ENCODE measurements around the gene ETS1.

ETS1 gene, protein sequence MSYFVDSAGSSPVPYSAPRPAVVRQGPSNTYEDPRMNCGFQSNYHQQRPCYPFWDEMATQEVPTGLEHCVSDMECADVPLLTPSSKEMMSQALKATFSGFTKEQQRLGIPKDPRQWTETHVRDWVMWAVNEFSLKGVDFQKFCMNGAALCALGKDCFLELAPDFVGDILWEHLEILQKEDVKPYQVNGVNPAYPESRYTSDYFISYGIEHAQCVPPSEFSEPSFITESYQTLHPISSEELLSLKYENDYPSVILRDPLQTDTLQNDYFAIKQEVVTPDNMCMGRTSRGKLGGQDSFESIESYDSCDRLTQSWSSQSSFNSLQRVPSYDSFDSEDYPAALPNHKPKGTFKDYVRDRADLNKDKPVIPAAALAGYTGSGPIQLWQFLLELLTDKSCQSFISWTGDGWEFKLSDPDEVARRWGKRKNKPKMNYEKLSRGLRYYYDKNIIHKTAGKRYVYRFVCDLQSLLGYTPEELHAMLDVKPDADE

DNA sequence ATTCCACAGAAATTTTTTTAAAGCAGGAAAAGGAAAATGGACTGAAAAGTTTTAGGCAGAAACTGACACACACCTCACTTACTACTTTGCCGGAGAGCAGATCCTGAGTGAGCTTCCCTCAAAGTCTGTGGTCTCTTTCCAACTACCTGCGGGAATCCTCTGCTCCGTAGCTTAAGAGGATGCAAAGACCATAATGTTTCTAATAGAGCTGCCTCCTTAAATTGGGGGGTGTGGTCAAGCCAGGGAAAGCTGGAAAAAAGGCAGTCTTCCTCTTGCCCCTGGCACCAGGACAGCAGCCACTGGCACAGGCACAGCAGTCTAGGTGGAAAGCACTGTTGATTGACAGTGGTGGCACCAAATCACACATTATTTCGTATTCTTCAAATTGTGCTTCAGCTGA lies at the start of gene ETS1:
TSS of gene ETS1 (minus strand) at position 144 of the 400 bp plus-strand sequence. CDS start 14,428 bp downstream, outside the sequence.
- DNase-seq: peak; percentile 18

DNA sequence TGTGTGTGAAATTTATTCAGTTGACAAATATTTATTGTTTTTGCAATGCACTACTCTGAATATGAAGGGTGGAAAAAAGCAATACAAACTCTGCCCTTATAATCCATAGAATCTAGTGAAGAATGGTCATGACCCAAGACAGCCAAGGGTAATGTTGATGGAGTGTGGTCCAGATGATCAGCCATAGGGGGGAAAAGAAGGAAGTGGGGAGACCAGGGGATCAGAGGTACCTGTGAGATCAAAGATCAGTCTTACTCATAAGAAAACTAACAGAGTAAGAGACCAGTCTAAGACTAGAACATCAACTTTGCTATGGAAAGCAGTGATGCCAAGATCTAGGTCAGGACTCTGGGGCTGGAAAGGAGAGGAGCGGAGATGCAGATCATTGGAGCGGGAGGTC lies 47.0 kb upstream of the ETS1 start:
- no peak for DNase-seq

DNA sequence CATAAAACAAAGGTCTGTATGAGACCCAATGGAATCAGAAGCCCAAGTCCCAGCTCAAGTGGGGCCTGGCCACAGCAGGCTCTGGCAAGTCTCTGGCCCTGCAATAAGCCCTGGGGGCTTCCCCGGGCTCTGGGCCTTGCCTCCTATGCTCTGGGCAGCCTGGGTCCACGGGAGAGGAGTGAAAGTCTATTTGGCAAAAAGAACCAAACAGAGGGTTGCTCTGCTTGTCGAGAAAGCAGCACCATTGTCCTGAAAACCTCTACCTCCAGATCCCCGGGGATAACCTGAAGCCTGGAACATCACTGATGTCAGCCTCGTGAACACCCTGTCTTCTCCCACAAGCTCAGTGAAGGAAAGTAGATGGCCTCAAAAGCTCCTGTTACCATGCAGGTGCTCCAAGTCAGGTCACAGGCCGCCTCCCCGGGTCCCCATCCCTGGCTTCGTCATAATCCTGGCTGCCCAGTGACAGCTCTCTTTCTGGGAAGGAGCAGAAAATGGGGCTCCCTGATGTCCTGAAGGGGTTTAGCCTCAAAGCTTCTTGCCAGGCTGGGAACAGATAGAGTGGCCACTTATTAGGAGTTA lies 46.1 kb upstream of the ETS1 start:
- no peak for DNase-seq

DNA sequence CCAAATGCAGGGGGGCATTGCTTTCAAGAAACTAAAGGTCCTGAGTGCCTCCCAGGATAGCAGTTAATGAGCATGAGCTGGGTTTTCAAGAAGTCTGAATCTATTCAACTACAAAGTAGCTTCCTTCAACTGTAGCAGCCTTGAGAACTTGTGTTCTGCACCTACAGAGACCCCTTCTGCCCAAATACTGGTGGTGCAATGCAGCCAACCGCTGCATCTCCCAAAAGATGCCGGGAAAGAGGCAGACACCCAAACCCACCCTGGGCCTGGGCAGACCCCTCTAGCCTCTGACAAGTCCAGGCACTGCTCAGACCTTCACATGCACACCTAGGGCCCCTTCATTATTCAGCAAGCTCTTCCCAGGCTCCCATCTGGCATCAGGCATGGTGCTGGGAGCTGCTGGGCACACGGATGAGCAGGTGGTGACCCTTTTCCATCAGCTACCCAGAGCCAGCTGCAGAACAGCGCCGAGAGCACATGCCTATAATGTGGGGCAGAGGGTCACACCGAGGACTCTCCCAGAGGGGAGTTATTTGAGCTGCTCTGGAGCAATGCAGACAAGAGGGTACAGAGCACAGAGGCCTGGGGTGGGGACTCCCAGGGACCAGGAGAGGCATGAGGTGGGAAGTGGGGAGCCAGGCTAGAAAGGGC lies 44.9 kb upstream of the ETS1 start:
- DNase-seq: peak; percentile 27

DNA sequence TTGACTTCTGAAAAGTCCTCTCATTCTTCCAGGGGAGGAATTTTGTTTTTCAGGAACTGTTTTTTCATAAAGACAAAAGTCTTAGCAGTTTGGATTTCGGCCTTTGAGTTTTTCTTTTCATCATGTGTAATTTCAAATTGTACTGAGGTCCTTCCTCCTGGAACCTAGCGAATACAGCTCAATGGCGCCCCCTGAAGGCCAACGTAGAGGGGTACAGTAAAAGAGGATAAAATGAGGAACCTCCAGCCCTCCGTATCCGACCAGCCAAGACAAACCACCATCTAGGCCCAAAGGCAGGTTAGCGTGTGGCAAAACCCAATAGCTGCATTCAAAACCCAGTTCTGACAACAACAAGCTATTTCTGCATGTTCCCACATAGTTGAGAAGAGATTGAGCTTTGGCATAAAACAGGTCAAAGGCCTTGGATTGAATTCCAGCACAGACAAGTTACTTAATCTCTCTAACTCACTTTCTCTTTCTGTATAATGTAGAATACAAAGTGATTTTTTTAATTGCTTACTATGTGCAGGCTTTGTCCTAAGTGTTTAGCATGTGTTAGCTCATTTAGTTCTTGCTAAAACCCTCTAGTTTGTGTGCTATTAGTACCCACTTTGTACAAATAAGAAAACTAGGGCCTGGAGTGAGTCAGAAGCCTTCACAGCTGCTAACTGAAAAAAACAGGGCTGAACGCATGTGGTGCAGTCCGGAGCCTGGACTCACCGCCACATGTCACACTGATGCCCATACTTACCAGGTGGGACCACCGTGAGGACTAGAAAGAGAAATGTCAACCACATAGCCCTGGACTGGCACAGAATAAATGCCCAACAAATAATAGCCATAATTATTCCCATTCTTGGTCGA lies 43.2 kb upstream of the ETS1 start:
- peak; percentile 68 for DNase-seq

DNA sequence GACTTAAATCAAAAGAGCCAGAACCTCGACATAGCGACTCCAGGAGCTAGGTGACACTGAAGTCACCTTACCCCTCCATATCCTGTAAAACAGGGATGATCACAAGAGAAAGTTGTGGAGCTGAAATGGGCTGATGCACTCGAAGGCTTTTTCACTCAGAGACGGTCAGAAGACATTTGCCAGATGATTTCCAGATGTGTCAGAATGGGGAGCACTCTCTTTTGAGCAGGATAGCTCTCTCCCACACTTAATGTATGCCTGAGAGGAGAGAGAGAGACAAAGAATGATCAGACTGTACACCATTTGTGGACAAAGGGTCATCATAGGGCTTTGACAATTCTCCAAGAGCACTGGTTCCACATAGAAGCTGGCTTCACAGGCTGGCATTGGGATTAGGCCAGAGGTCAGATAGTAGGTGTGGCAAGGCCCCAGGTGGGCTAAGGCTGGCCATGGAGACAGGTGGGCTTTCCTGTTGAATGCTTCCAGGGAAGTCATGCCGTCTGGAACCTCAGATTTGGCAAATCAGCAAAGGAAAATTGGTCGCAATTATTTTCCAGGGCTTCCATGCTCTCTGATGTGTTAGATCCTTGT lies 42.3 kb upstream of the ETS1 start:
- DNase-seq: no peak

DNA sequence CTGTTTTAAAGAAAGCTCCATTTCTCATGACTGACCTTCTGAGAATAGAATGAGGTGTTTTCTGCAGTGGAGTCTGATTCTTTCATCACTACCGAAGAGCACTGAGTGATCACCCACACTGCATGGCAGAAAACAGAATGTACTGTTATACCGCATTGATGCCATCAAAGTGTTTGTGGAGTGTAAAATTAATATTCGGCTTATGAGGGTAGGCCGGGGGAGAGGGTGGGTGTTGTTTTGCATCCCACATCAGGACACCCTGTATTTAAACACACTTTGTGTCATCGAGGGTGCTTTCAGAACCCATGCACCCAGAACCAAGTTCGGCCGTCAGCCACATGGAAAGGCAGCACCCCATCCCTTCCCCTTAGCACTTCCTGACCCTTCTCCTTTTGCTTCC lies 41.3 kb upstream of the ETS1 start:
- no peak for DNase-seq

DNA sequence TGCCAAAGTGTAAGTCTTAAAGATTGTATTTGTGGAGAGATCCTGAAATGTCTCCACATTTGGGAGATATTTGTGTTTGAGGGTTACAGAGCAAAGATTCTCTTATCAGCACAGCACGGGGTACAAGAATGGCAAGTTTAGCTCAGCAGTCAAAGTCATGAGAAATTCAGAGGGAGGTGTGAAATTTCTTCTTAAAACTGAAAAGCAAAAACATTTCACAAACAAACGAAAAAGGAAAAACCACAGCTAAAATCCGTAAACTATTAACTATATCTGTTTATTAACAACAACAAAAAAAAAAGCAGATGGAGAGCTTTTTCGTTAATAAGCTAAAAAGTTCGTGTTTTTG lies 40.9 kb upstream of the ETS1 start:
- DNase-seq: no peak

DNA sequence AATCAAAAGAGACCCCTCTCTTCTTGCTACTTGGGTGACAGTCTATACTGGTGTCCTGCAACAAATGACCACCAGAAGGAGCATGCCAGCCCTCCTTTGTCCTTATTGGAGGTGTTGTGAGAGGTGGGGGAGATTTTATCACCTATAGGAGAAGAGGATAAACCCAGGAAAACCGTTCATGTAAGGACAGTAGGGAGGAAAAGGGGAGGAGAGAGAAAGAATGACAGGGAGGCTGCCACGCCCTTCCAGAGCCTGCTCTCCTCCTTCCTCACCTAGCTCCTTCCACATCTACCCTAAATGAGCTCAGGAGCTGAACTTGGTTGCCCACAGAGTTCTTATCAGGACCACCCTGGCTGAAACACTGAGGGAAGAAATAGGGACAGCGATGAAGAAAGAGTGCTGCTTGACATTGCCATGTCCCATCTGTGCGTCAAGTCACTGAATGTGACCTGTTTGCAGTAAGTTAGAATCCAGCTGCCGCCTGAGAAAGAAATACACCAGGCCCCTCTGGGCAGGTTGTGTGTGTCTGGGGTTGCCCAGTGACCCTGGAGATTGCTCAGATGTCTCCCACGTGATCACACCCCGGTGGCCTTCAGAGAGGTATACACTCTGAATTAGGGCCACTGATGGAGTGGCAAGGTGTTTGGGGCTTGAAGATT lies 40.4 kb upstream of the ETS1 start:
- DNase-seq: no peak

DNA sequence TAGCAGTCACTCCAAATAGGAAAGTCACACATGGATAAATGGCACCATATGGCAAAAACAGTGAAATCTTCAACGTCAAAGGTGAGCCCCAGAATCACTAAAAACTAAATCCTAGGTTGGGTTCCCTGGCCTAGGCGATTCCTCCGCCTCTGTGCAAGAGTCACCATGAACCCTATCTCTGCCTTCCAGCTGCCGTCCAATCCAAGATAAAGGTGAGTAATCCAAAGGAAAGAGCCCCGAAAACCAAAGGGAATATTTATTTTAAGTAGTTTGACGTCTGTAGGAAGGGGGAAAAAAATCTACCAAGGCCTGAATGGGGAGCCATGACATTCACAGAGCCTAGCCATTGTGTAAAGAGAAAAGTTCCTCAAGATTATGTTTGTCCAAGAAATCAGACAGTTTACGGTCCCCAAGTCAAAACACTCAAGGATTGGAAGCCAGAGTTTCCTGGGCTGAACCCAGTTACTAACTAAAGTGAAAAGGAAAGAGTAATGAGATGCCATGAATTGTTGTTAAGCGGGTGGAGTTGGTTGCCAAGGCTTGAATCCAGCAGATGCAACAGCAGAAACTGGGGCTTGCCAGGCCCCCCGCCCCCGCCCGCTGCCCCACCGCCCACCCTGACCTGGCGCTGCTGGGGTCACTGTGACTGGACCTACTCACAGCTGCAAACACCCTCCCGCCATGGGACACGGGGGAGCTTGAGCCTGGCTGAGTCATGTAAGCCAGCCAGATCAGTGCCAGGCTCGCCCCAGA lies 39.7 kb upstream of the ETS1 start:
- DNase-seq: no peak

DNA sequence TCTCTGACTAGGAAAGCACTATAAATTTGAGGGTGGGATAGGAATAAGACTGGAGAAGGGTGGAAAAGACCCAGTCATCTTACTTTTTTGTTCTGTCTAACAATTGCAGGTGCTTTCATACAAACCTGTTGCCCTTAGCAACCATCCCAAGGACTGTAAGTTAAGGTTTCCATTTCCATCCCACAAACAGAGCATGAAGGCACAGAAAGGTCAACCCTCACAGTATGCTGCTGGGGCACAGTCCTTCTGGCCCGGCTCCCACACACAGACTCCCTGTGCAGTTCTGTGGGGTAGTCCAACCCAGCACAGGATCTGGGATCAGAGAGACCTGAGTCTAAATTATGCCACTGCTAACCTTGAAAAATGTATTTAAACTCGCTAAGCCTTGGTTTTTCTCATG lies 38.4 kb upstream of the ETS1 start:
- no peak for DNase-seq

DNA sequence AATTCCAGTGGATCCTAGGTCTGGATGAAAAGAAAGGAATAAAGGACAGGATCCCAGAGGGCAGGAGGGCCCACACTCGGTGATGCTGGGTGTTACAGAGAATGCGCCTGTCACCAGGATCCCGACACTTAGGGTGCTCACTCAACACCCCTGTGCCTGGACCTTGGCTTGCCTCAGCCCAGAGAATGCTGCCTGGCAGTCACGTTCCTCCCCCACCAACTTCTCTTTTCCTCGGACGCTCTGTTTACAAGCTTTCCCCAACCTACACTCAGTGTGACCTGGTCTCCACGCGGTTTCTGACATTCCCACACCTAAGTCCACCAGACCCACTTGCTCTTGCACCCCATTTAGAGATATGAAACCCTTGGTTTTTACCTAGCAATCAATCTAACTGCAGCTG lies 38.0 kb upstream of the ETS1 start:
- no peak for DNase-seq

DNA sequence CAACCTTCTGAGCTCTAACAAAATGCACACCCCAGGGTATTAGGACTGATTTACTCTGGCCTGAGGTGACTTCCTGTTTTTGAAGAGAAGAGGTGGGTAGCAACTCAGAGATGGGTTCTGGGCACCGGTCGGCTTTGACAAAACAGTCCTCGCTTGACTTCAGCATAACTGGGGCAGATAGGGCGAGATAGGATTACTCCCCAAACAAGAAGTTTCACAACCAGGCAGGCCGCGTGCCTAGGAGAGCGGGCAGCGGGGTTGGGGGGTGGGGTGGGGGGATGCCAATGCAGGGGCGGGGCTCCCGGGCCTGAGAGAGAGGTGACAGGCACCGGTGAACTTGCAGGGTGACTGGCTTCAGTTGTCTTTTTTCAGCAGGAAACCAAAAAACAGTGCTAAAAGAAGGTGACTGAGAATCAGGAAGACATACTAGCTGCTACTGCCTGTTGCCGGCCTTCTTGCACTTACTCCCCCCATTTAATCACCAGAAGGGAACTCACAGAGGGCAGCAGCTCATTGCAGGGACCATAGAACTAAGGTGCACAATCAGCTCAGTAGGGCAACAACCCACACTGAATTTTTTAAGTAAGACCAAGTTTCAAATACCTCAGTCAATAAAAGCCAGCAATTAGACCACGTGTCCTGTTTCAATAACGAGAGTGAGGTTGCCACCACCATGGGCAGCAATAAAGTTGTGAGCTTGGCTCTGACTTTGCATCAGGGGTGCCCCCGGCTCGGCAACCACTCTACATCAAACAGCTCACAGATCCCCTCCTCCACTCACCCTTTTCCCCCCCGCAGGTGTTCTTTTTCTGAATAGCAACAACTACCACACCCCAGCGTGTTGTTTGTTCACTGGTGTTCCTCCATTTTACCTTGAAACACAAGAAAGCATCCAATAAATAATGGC lies 37.2 kb upstream of the ETS1 start:
- DNase-seq: no peak

DNA sequence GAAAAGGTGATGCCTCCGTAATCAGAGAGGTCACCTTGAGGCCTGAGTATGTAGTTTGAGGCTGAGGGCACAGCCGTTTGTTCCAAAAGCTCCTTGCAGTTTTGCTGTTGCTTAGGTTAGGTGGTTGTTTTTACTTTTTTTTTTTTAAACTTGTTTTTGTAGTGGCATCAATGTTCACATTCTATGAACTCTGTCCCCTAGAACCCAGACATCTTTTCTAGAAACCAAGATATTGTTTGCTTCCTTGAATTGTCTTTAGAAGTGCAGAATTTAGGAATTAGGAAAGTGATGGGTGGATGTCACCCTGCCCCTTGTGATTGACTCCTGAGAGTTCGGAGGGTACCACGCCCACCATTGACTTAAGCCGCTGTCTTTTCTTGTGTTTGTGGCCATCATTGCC lies 35.7 kb upstream of the ETS1 start:
- no peak for DNase-seq

DNA sequence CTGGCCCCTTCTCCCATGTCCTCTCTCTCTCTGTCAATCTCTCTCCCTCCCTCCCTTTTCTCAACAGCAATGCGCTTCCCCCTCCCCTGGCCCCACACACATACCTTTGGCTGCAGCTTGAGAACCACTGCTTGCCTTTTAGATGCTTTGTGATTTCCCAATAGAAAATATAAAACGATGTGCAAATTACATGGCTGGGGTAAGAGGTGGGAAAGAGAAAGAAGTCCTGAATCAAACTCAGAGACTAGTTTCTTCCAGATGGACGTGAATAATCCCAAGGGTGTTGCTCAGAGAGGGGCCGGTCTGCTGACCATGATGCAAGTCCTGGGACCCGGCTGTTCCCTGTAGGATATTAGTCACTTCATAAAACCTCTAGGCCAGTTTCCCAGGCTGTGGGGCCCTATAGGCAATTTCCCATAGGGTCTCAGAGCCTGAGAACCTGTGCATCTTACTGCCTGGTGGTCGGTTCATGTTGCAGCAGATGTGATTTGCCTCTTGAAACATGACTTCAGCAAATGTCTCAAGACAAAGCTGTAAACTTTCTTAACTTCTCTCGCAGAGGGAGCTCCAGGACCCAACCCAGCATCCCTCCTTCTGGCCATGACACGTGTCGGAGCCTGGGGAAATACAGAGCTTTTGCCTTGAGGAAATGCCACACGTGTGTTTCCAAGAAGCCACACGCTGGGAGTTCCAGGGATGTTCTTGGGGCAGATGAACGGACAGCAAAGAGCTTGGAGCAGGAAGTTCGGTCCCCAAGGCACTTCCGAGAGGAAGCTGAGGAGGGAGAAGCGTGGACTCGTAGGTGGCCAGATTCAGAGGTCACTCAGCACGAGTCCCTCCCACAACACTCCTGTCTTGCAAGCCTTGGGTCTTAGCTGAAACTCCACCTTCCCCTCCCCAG lies 34.5 kb upstream of the ETS1 start:
- DNase-seq: no peak

DNA sequence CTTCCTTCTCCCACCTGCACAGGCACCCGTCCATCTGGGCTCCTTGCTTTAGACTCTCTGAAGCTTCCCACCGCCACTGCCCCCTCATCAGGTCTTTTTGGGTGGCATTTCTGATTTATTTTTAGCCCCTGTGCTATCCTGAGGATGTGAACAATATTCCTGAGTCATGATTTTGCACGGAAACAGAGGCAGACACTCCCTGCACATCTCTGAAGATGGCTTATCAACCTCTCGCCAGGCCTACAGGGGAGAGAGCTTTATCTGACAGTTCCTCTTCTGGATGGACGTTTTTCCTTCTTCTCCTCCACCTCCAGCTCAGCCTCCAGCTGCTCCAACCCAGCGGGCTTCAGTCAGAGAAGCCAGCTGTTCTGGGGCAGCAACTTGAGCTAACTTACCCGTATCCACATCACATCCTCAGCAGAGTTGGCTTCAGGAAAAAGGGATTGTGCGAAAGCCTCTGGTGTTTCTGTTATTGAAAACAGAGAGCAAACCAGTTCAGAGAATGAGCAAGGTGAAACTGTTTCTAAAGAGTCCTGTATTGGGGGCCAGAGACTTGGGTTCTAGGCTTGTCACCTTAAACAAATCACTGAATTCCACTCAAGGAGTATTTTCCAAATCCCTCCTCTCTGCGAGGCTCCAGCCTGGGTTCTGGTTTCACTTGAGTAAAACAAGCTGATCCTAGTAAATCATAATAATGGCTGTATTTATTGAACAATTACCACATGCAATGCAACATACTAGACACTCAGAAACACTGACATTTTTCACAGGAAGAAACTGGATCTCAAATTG lies 33.1 kb upstream of the ETS1 start:
- no peak for DNase-seq

DNA sequence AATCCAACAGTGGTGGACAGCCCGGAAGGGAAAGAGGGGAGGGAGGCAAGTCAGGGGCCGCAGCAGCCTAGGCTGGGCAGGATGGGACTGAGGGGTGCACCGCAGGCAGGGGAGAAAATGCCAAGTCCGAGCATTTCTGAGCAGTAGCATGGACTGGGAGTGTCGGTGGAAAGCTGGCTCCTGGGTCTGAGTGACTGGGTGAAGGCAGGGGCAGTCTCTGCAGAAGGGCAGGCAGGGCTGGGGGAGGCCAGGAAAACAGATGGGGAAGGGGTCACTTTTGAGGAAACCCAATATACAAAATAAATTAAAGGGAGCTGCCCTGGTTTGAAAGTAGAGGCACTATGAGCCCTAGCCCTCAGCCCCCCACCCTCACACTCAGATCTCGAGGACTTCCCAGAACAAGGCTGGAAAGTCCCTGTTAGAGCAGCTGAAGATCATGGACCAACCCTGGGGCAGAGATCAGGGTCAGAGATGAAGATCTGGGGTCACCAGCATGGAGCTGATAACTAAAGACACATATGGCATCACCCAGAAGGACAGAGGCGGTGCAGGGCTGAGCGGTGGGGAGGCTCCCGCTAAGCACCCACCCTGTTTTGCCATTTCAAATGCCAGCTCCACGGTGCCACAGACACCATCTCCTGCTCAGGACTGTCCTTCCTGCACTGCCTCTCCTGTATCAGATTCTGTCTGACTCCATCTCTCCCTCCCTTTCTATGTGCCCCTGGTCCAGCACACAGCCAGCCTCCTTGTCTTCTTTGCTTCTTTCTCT lies 32.4 kb upstream of the ETS1 start:
- DNase-seq: no peak

DNA sequence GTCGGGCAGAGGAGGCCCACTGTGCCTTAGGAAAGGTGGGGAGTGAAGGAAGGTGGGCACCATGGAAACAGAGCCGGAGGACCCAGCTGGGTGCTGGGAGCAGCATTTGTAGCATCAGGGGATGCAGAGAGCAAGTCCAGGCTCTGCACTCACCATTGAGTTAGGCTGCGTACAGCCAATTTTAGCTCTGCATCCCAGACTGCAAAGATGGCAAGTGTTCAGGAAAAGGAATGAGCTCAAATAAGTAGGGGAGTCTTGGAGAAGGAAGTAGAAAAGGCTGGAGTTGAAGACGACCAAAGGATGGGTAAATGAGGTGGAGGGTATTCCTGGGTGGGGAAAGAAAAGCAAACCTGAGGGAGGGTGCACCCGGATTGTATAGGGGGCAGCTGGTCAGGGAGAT lies 31.6 kb upstream of the ETS1 start:
- no peak for DNase-seq
